Suprapubic skin (tissue), 3 donors: ENCODE results near the gene NTF4.
"Not testable (repeated sequence)": the region's sequence is repeated elsewhere in the genome, so short reads cannot be mapped to it uniquely, and the experiment has no call there.

Source experiments
- POLR2A ChIP-seq, 2 donors: fragments of 450-650 bp; IDR thresholded peaks; one replicate each; pipeline ENCODE4 v1.6.1; 2017; ENCODE audit warnings: antibody characterized with exemption in 2 of 2, mild to moderate bottlenecking in 2 of 2, moderate library complexity in 2 of 2
- TF ChIP-seq, protein P1 (sequence below), 2 donors: fragments of 200-600 bp in 1 of 2; fragments of 450-650 bp in 1 of 2; sonication (generic) in 1 of 2; IDR thresholded peaks; one replicate each; pipeline ENCODE4 v1.5.1; 2016 to 2019; ENCODE audit warnings: antibody characterized with exemption in 2 of 2, mild to moderate bottlenecking in 1 of 2, moderate library complexity in 1 of 2

DNA sequence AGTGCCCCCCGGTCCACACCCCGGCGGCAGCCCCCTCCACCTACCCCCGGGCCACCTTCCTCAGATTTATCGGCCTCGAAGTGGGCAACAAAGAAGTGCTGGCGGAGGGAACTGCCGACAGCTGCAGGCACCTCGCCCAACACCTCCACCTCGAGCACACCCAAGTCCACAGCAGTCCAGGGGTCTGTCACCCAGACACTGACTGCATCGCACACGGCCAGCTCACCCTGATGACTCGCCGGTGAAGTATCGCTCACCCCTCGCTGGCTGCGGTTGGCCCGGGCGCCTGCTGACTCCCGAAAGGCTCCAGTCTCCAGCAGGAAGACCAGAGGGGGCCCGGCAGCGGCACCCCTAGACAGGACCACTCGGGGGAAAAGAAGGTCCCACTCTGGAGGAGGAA, 39.0 kb downstream of the NTF4 start:
- TF ChIP-seq, protein P1, sequence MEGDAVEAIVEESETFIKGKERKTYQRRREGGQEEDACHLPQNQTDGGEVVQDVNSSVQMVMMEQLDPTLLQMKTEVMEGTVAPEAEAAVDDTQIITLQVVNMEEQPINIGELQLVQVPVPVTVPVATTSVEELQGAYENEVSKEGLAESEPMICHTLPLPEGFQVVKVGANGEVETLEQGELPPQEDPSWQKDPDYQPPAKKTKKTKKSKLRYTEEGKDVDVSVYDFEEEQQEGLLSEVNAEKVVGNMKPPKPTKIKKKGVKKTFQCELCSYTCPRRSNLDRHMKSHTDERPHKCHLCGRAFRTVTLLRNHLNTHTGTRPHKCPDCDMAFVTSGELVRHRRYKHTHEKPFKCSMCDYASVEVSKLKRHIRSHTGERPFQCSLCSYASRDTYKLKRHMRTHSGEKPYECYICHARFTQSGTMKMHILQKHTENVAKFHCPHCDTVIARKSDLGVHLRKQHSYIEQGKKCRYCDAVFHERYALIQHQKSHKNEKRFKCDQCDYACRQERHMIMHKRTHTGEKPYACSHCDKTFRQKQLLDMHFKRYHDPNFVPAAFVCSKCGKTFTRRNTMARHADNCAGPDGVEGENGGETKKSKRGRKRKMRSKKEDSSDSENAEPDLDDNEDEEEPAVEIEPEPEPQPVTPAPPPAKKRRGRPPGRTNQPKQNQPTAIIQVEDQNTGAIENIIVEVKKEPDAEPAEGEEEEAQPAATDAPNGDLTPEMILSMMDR (IDR thresholded peaks at IDR 0.05) = not testable (repeated sequence)
- TF ChIP-seq POLR2A (IDR thresholded peaks at IDR 0.05) = not testable (repeated sequence)
